Uterus (tissue), 2 donors: Measurements from ENCODE around the gene CDK11A.
"Not testable (repeated sequence)": the region's sequence is repeated elsewhere in the genome, so short reads cannot be mapped to it uniquely, and the experiment has no call there.

ENCODE experiments used
- POLR2A ChIP-seq, 2 donors: fragments of 450-650 bp; IDR thresholded peaks; one replicate each; pipeline ENCODE4 v1.6.1; 2016; ENCODE audit warnings: antibody characterized with exemption in 2 of 2, mild to moderate bottlenecking in 1 of 2, moderate library complexity in 1 of 2
- TF ChIP-seq, protein P1 (sequence below), 4 experiments: fragments of 200-600 bp in 2 of 4; fragments of 450-650 bp in 2 of 4; sonication (generic) in 2 of 4; IDR thresholded peaks; one replicate each; pipeline ENCODE4 v1.5.1; 2016 to 2019; ENCODE audit warnings: antibody characterized with exemption in 4 of 4, mild to moderate bottlenecking in 2 of 4, moderate library complexity in 1 of 4

DNA sequence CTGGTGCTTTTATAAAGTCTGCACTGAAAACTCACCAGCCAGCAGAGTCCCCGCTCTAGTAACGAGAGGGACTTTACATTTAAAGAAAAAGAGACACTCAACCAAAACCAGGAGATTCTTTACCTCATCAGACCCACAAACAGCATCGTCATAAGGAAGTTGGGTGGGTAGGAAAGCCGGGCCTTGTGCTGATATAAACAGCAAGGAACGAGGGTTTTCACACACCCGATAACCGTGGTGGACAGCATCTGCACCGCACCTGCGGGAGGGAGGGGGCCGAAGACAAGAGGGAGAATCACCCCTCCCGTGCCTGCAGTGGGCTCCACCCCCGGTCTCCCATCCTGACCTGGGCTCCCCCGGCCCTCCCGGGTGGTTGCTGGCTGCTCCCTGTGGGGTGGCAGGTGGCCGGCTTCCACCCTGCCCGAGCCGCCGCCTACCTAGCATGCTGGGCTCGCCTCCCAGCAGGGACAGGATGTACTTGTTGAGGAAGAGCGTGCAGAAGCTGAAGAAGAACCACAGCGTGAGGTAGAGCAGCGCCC is 14.7 kb upstream of the CDK11A start:
- TF ChIP-seq POLR2A (IDR thresholded peaks at IDR 0.05) = not testable (repeated sequence)
- TF ChIP-seq, protein P1, sequence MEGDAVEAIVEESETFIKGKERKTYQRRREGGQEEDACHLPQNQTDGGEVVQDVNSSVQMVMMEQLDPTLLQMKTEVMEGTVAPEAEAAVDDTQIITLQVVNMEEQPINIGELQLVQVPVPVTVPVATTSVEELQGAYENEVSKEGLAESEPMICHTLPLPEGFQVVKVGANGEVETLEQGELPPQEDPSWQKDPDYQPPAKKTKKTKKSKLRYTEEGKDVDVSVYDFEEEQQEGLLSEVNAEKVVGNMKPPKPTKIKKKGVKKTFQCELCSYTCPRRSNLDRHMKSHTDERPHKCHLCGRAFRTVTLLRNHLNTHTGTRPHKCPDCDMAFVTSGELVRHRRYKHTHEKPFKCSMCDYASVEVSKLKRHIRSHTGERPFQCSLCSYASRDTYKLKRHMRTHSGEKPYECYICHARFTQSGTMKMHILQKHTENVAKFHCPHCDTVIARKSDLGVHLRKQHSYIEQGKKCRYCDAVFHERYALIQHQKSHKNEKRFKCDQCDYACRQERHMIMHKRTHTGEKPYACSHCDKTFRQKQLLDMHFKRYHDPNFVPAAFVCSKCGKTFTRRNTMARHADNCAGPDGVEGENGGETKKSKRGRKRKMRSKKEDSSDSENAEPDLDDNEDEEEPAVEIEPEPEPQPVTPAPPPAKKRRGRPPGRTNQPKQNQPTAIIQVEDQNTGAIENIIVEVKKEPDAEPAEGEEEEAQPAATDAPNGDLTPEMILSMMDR (IDR thresholded peaks at IDR 0.05) = not testable (repeated sequence)
